Neural cell (in vitro differentiated cells): ENCODE results near the gene C4orf36.

Source experiments
- EZH2 ChIP-seq: fragments of 200-600, 300-800 bp; shearing (Covaris generic), sonication (generic); IDR thresholded peaks from 2 replicates; pipeline ENCODE4 v1.6.1; 2014; ENCODE audit warnings: antibody characterized with exemption, low read length, borderline replicate concordance, mild to moderate bottlenecking; ENCODE audit not compliant: insufficient read depth, poor library complexity, severe bottlenecking
- RAD21 ChIP-seq: fragments of 450-650 bp; conservative IDR thresholded peaks from 2 replicates; pipeline ENCODE4 v1.6.1; 2014; ENCODE audit warnings: antibody characterized with exemption, mild to moderate bottlenecking, moderate library complexity
- SMC3 ChIP-seq: fragments of 450-650 bp; conservative IDR thresholded peaks from 2 replicates; pipeline ENCODE4 v1.6.1; 2014; ENCODE audit warnings: antibody characterized with exemption, mild to moderate bottlenecking, moderate library complexity; ENCODE audit not compliant: poor library complexity
- TAF1 ChIP-seq: IDR thresholded peaks from 2 replicates; pipeline ENCODE4 v1.6.1; 2012; ENCODE audit warnings: low read depth
- TF ChIP-seq, protein P1 (sequence below): fragments of 450-650 bp; IDR thresholded peaks from 2 replicates; pipeline ENCODE4 v1.5.1; 2014; ENCODE audit warnings: antibody characterized with exemption, mild to moderate bottlenecking, moderate library complexity; ENCODE audit not compliant: poor library complexity, severe bottlenecking

DNA sequence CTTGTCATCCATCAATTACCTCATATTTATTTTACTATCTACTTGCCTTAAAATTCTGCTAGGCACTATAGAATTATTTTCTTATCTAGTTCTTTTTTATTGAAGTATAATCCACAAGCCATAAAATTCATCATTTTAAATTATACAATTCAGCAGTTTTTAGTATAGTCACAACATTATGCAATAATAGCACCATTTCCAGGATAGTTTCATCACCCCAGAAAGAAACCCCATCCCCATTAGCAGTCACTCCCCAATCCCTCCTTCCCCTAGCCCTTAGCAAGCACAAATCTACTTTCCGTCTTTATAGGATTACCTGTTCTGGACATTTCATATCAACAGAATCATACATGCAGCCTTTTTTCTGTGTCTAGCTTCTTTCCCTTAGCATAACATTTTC lies 58.6 kb downstream of the C4orf36 start:
- TF ChIP-seq, protein P1, sequence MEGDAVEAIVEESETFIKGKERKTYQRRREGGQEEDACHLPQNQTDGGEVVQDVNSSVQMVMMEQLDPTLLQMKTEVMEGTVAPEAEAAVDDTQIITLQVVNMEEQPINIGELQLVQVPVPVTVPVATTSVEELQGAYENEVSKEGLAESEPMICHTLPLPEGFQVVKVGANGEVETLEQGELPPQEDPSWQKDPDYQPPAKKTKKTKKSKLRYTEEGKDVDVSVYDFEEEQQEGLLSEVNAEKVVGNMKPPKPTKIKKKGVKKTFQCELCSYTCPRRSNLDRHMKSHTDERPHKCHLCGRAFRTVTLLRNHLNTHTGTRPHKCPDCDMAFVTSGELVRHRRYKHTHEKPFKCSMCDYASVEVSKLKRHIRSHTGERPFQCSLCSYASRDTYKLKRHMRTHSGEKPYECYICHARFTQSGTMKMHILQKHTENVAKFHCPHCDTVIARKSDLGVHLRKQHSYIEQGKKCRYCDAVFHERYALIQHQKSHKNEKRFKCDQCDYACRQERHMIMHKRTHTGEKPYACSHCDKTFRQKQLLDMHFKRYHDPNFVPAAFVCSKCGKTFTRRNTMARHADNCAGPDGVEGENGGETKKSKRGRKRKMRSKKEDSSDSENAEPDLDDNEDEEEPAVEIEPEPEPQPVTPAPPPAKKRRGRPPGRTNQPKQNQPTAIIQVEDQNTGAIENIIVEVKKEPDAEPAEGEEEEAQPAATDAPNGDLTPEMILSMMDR: no peak
- TF ChIP-seq EZH2 (no peak), SMC3 (no peak), RAD21 (no peak), TAF1 (no peak)
